Measurements from ENCODE around the gene GDI2.

GDI2 gene

DNA sequence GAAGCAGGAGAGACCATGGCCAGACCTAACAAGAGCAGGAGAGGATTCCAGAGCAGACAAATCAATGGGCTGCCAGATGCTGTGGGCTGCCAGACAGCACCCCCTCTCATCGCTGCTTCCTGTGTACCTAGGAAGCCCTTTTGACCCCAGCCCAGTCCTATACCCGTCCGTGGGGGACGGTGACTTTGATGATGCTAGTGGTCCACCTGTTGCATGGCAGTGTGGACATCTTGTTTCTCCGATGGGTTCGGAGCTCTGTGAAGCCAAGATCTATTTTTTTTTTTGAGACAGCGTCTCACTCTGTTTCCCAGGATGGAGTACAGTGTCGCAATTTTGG, 18.2 kb upstream of the GDI2 start:
- Histone ChIP-seq H3K9me2 (replicated peaks; ENCODE audit: insufficient read depth, low read length) (no peaks in the 10 kb centered on the region), H3K4me3 (ENCODE audit: low read length) (no peak overlapping the region), H2AFZ (ENCODE audit: low read length) (no peak overlapping the region), H3K27ac (ENCODE audit: low read length) (no peak overlapping the region), H4K20me1 (ENCODE audit: insufficient read depth, low read length) (no peaks in the 10 kb centered on the region), H3K4me2 (ENCODE audit: low read depth, low read length) (no peak overlapping the region), H3K9me3 (replicated peaks; ENCODE audit: insufficient read depth, low read length) (no peaks in the 10 kb centered on the region), H3F3A (ENCODE audit: insufficient read depth, low read length) (no peaks in the 10 kb centered on the region), H3K4me1 (ENCODE audit: low read length) (no peaks in the 10 kb centered on the region), H3K9ac (ENCODE audit: low read length) (no peak overlapping the region), H3K27me3 (replicated peaks; ENCODE audit: insufficient read depth, low read length) (no peaks in the 10 kb centered on the region), H3K36me3 (replicated peaks; ENCODE audit: insufficient read depth, low read length) (no peaks in the 10 kb centered on the region), H3K79me2 (ENCODE audit: low read length) (no peaks in the 10 kb centered on the region)
- TF ChIP-seq, protein P1, sequence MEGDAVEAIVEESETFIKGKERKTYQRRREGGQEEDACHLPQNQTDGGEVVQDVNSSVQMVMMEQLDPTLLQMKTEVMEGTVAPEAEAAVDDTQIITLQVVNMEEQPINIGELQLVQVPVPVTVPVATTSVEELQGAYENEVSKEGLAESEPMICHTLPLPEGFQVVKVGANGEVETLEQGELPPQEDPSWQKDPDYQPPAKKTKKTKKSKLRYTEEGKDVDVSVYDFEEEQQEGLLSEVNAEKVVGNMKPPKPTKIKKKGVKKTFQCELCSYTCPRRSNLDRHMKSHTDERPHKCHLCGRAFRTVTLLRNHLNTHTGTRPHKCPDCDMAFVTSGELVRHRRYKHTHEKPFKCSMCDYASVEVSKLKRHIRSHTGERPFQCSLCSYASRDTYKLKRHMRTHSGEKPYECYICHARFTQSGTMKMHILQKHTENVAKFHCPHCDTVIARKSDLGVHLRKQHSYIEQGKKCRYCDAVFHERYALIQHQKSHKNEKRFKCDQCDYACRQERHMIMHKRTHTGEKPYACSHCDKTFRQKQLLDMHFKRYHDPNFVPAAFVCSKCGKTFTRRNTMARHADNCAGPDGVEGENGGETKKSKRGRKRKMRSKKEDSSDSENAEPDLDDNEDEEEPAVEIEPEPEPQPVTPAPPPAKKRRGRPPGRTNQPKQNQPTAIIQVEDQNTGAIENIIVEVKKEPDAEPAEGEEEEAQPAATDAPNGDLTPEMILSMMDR (IDR thresholded peaks at IDR 0.05; ENCODE audit: low read length), result no peak
- no peak for TF ChIP-seq EZH2 (optimal IDR thresholded peaks at IDR 0.05; ENCODE audit: low read depth, low read length)
- no peak for TF ChIP-seq EZH2phosphoT487 (IDR thresholded peaks at IDR 0.05; ENCODE audit: low read length)
- DNase-seq, result no peak

DNA sequence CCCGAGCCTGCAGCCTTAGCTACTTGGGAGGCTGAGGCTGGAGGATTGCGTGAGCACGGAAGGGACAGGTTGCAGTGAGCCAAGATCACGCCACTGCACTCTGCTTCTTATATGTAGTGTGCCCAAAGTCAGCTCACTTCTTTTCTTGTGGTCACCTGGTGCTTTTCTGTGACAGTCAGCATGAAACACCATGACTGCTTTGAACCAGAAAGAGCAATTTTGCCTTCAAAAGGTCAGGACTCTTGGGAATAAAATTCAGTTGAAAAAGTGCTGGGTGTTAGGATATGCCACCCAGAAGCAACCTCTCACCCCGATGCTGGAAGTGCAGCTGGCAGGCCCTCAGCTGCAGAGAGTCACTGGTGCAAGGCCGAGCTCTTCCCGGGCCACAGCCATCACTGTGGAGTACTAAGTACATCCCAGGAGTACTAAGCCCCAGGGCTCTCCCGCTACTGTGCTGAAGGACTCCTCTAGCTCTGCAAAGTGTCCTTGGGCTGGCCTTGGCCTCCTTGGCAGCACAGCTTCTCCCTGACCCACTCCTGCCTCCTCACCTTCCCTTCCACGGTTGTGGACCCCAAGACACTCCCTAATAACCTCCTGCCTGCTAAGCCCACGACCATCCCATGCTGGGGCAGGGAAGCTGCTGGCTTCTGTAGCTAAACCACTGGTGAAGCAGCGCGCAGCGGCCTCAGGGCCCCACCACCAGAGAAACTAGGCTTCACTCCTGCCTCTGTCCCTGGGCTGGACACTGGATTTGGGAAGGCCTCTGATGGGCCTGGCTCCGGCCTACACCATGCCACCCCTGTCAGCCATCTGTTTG, 17.6 kb upstream of the GDI2 start:
- Histone ChIP-seq H3K4me2 (ENCODE audit: low read depth, low read length) (no peak overlapping the region), H3K9ac (ENCODE audit: low read length) (no peak overlapping the region), H3F3A (ENCODE audit: insufficient read depth, low read length) (no peaks in the 10 kb centered on the region), H3K27ac (ENCODE audit: low read length) (no peak overlapping the region), H3K9me3 (replicated peaks; ENCODE audit: insufficient read depth, low read length) (no peaks in the 10 kb centered on the region), H3K36me3 (replicated peaks; ENCODE audit: insufficient read depth, low read length) (no peaks in the 10 kb centered on the region), H3K27me3 (replicated peaks; ENCODE audit: insufficient read depth, low read length) (no peaks in the 10 kb centered on the region), H3K9me2 (replicated peaks; ENCODE audit: insufficient read depth, low read length) (no peaks in the 10 kb centered on the region), H3K4me3 (ENCODE audit: low read length) (no peak overlapping the region), H3K4me1 (ENCODE audit: low read length) (no peaks in the 10 kb centered on the region), H3K79me2 (ENCODE audit: low read length) (no peaks in the 10 kb centered on the region), H2AFZ (ENCODE audit: low read length) (no peak overlapping the region), H4K20me1 (ENCODE audit: insufficient read depth, low read length) (no peaks in the 10 kb centered on the region)
- no peak for DNase-seq
- TF ChIP-seq EZH2phosphoT487 (IDR thresholded peaks at IDR 0.05; ENCODE audit: low read length), result no peak
- TF ChIP-seq, protein P1 (IDR thresholded peaks at IDR 0.05; ENCODE audit: low read length), result no peak
- TF ChIP-seq EZH2 (optimal IDR thresholded peaks at IDR 0.05; ENCODE audit: low read depth, low read length), result no peak

DNA sequence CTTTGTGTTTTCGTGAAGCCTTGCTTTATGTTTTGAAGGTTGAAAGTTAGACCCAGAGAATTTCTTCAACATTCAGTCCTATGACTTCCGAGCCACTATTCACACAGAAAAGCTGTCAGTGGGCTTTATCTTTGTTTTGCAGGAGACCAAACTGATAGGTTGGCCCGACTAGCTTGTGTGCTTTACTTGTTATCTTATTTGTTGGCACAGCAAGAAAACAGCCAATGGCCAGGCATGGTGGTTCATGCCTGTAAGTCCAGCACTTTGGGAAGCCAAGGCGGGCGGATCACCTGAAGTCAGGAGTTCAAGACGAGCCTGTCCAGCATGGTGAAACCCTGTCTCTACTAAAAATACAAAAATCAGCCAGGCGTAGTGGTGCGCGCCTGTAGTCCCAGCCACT, 16.0 kb upstream of the GDI2 start:
- Histone ChIP-seq H3K4me3 (ENCODE audit: low read length) (no peak overlapping the region), H3K9me3 (replicated peaks; ENCODE audit: insufficient read depth, low read length) (no peaks in the 10 kb centered on the region), H3K27ac (ENCODE audit: low read length) (no peak overlapping the region), H3K9me2 (replicated peaks; ENCODE audit: insufficient read depth, low read length) (no peaks in the 10 kb centered on the region), H3K36me3 (replicated peaks; ENCODE audit: insufficient read depth, low read length) (no peaks in the 10 kb centered on the region), H3F3A (ENCODE audit: insufficient read depth, low read length) (no peaks in the 10 kb centered on the region), H3K4me2 (ENCODE audit: low read depth, low read length) (no peak overlapping the region), H3K27me3 (replicated peaks; ENCODE audit: insufficient read depth, low read length) (no peaks in the 10 kb centered on the region), H3K79me2 (ENCODE audit: low read length) (no peaks in the 10 kb centered on the region), H3K9ac (ENCODE audit: low read length) (no peak overlapping the region), H3K4me1 (ENCODE audit: low read length) (no peaks in the 10 kb centered on the region), H4K20me1 (ENCODE audit: insufficient read depth, low read length) (no peaks in the 10 kb centered on the region), H2AFZ (ENCODE audit: low read length) (no peak overlapping the region)
- TF ChIP-seq, protein P1 (IDR thresholded peaks at IDR 0.05; ENCODE audit: low read length), result no peak
- TF ChIP-seq EZH2phosphoT487 (IDR thresholded peaks at IDR 0.05; ENCODE audit: low read length), result no peak
- no peak for TF ChIP-seq EZH2 (optimal IDR thresholded peaks at IDR 0.05; ENCODE audit: low read depth, low read length)
- DNase-seq, result no peak

Measured in MM.1S (cell line).